ENCODE measurements around the gene ROR1.

GRCh38 chr1:64100791-64101190 lies 327.0 kb downstream of the ROR1 start:
- TF ChIP-seq CTCF (conservative IDR thresholded peaks at IDR 0.05 in 1 of 2, IDR thresholded peaks at IDR 0.05 in 1 of 2; ENCODE audit: low read depth in 1 of 2, low read length in 2 of 2) = no peak
- no peak for TF ChIP-seq EZH2 (IDR thresholded peaks at IDR 0.05; ENCODE audit: low read length, missing control alignments)
